NK-92 treated with Interleukin-12 subunit alpha and Interleukin-12 subunit beta, amount 100 ng/mL, for 24 hours (cell line): ENCODE results near the gene RBM33.
"Not testable (repeated sequence)": the region's sequence is repeated elsewhere in the genome, so short reads cannot be mapped to it uniquely, and the experiment has no call there.

ENCODE experiments used
- DNase-seq: peaks from one replicate; lab custom pipeline; 2025; lab: John Stamatoyannopoulos, UW

Gene RBM33

GRCh38 chr7:155690655-155691054, 46.2 kb downstream of the RBM33 start:
- not testable (repeated sequence) for DNase-seq

GRCh38 chr7:155692317-155692716, 47.9 kb downstream of the RBM33 start:
- no peak for DNase-seq

GRCh38 chr7:155693826-155694225, 49.4 kb downstream of the RBM33 start:
- DNase-seq, result no peak

- DNase-seq, result no peak
Measured at GRCh38 chr7:155694851-155695250, 50.4 kb downstream of the RBM33 start.

- DNase-seq, result no peak
Measured at GRCh38 chr7:155696747-155697146, 52.3 kb downstream of the RBM33 start.

GRCh38 chr7:155698633-155699032, 54.2 kb downstream of the RBM33 start:
- DNase-seq, result no peak

GRCh38 chr7:155699180-155699579, 54.7 kb downstream of the RBM33 start:
- no peak for DNase-seq

GRCh38 chr7:155700847-155701246, 56.4 kb downstream of the RBM33 start:
- no peak for DNase-seq

- DNase-seq, result no peak
Measured at GRCh38 chr7:155701972-155702544, 57.6 kb downstream of the RBM33 start.

GRCh38 chr7:155702616-155703015, 58.2 kb downstream of the RBM33 start:
- DNase-seq, result no peak

GRCh38 chr7:155705623-155706360, 61.3 kb downstream of the RBM33 start:
- no peak for DNase-seq

GRCh38 chr7:155706376-155706775, 61.9 kb downstream of the RBM33 start:
- DNase-seq, result no peak

- no peak for DNase-seq
Measured at GRCh38 chr7:155709453-155709852, 65.0 kb downstream of the RBM33 start.

GRCh38 chr7:155710031-155710430, 65.6 kb downstream of the RBM33 start:
- no peak for DNase-seq

GRCh38 chr7:155710530-155710929, 66.1 kb downstream of the RBM33 start:
- DNase-seq, result no peak

GRCh38 chr7:155711081-155711480, 66.6 kb downstream of the RBM33 start:
- DNase-seq, result no peak

- DNase-seq, result no peak
Measured at GRCh38 chr7:155713384-155713783, 68.9 kb downstream of the RBM33 start.

- no peak for DNase-seq
Measured at GRCh38 chr7:155714702-155715101, 70.2 kb downstream of the RBM33 start.

- no peak for DNase-seq
Measured at GRCh38 chr7:155715111-155715805, 70.8 kb downstream of the RBM33 start.

- no peak for DNase-seq
Measured at GRCh38 chr7:155717010-155717744, 72.7 kb downstream of the RBM33 start.

- DNase-seq, result no peak
Measured at GRCh38 chr7:155721056-155721455, 76.6 kb downstream of the RBM33 start.

GRCh38 chr7:155722118-155722517, 77.7 kb downstream of the RBM33 start:
- DNase-seq, result no peak

- DNase-seq, result no peak
Measured at GRCh38 chr7:155722936-155723335, 78.5 kb downstream of the RBM33 start.
